Erythroblast (primary cell): ENCODE data around the gene MRPL51.

Experiments used
- GATA1 ChIP-seq: IDR thresholded peaks from 2 replicates; pipeline ENCODE4 v1.6.1; 2011; ENCODE audit warnings: low read depth, mild to moderate bottlenecking, control low read depth, low read length, moderate library complexity
- POLR2A ChIP-seq: IDR thresholded peaks from 2 replicates; pipeline ENCODE4 v1.6.1; 2011; ENCODE audit warnings: mild to moderate bottlenecking, low read length

DNA sequence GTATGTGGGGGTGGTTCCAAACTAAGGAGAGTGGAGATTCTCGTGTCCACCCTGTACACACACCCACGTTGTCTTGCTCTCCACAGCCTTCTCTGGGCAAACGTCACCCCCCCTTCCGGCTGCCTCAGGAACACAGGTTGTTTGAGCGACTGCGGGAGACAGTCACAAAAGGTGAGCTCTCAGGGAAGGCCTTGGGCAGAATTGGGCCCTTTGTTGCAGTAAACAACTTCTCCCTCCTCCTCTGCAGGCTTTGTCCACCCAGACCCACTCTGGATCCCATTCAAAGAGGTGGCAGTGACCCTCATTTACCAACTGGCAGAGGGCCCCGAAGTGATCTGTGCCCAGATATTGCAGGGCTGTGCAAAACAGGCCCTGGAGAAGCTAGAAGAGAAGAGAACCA lies 33.1 kb upstream of the MRPL51 start:
- no peak for TF ChIP-seq POLR2A
- TF ChIP-seq GATA1 = no peak
